ENCODE measurements around the gene STEAP1B.

GRCh38 chr7:22452142-22452959 lies 47.6 kb downstream of the STEAP1B start:
- TF ChIP-seq CTCF (IDR thresholded peaks at IDR 0.05; ENCODE audit: insufficient read depth, low read length, poor library complexity, severe bottlenecking) (peak; percentile 88), EZH2phosphoT487 (conservative IDR thresholded peaks at IDR 0.05; ENCODE audit: low read length) (0 out of 2 replicates have a peak, but pooled peaks have one; percentile 77)

Measured in SU-DHL-6 (cell line).